HepG2 (cell line): ENCODE measurements around the gene GNAZ.

Experiments
- CTCF ChIP-seq: sonication (generic); formaldehyde crosslinking; IDR thresholded peaks from 2 replicates; pipeline ENCODE4 v1.5.0; 2020; ENCODE audit warnings: mild to moderate bottlenecking, missing genetic modification reagents, moderate library complexity
- EP300 ChIP-seq, 3 experiments: sonication (generic) in 1 of 3; formaldehyde crosslinking in 1 of 3; IDR thresholded peaks; 2 replicates each; pipeline versions ENCODE4 v1.5.1 to v1.6.1; 2011 to 2020; ENCODE audit warnings: low read depth in 2 of 3, low read length in 2 of 3, borderline replicate concordance in 1 of 3, improper control_type of control experiment in 1 of 3, mild to moderate bottlenecking in 1 of 3, missing genetic modification reagents in 1 of 3, moderate library complexity in 1 of 3
- EZH2 ChIP-seq: conservative IDR thresholded peaks from 2 replicates; pipeline ENCODE4 v1.6.1; 2012; ENCODE audit warnings: mild to moderate bottlenecking, low read depth, low read length, moderate library complexity
- TAF1 ChIP-seq: sonication (generic); formaldehyde crosslinking; IDR thresholded peaks from 2 replicates; pipeline ENCODE4 v1.4.0; 2020; ENCODE audit warnings: missing genetic modification reagents

DNA sequence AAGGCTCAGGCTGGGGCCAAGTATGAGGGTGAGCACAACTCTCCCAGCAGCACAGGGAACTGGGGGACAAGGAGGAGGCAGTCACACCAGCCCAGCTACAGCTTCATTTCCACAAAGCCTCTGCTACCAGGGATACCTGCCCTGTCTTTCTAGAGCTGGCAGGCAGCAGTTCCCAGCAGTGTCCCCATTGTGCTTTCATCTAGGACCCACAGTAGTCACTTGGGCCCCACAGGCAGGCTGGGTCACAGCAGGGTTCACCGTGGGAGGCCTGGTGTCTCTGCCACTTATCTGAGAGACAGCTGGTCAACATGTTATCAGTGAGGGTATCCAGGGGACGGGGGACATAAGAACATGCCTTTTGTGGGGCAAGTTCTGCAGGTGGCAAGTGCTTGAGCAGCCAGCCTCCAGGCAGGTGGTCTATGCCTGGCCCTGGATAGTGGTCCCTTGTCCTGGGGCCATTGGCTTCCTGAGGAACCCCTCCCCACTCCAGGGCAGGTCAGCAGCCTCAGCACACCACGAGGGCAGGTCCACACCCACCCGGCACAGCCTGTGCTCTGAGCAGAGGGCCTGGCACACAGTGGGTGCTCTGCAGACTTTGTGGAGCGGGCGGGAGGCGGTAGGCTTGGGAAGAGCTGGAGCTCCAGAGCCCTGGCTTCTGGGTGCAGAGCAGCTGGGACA is 29.9 kb downstream of the GNAZ start:
- no peak for TF ChIP-seq CTCF (CRISPR knock-in tag)
- no peak for TF ChIP-seq EZH2
- TF ChIP-seq TAF1 (CRISPR knock-in tag): no peak
- no peak for TF ChIP-seq EP300 (IDR thresholded peaks at IDR 0.05; ENCODE audit: low read depth in 2 of 2, low read length in 2 of 2)
- no peak for TF ChIP-seq EP300 (CRISPR knock-in tag; IDR thresholded peaks at IDR 0.05; ENCODE audit: borderline replicate concordance)
